Endothelial cell of umbilical vein (primary cell): ENCODE measurements around the gene MS4A10. TPM values are rescaled to one million over a fixed set of nuclear protein-coding genes. Genes with fewer than 3 reads are reported as not detected.

Experiments
- BruUV-seq: library from RNA; stranded (reverse); fragments of 400-500 nt; replicated peaks from 2 replicates; lab custom pipeline; 2021; lab: Mats Ljungman, UMichigan
- CTCF ChIA-PET: fragments of 300-600, 350-600 bp; sonication (Branson Sonifier 250); formaldehyde crosslinking; loops from one replicate; lab custom pipeline; 2021; ENCODE audit warnings: antibody characterized with exemption, inconsistent platforms; lab: Charles Lee
- POLR2A ChIA-PET: fragments of 300-600, 350-600 bp; sonication (Branson Sonifier 250); formaldehyde crosslinking; loops from one replicate; lab custom pipeline; 2021; ENCODE audit warnings: antibody characterized with exemption, inconsistent platforms; lab: Charles Lee
- DNase-seq: peaks from one replicate; pipeline ENCODE4 v3.0.0-alpha.2; 2011; ENCODE audit warnings: low read depth, low spot score
- FAIRE-seq: peaks from 2 replicates; lab custom pipeline; 2011; peaks lifted over from hg19 to GRCh38; lab: Jason Lieb, UNC
- H2AFZ ChIP-seq: 2 replicates; pipeline ENCODE4 v1.6.0; 2012; ENCODE audit warnings: low read depth, low read length, control low read depth, inconsistent platforms
- H3K27ac ChIP-seq: 2 replicates; pipeline ENCODE4 v1.5.1; 2011; ENCODE audit warnings: low read depth, mild to moderate bottlenecking, control low read depth, low read length, moderate library complexity; ENCODE audit not compliant: insufficient read depth
- H3K27me3 ChIP-seq, 2 experiments: 2 replicates each; pipeline versions ENCODE4 v1.6.0 to v1.6.1; 2011; ENCODE audit warnings: low read length in 2 of 2, mixed read lengths in 1 of 2; ENCODE audit not compliant: control insufficient read depth in 2 of 2, insufficient read depth in 2 of 2
- H3K36me3 ChIP-seq, 2 experiments: 2 replicates in 1 of 2; 3 replicates in 1 of 2; pipeline ENCODE4 v1.5.1; 2011; ENCODE audit warnings: low read length in 2 of 2, mild to moderate bottlenecking in 1 of 2, moderate library complexity in 1 of 2; ENCODE audit not compliant: control insufficient read depth in 2 of 2, insufficient read depth in 2 of 2; ENCODE audit errors: extremely low read depth in 1 of 2
- H3K4me1 ChIP-seq: 3 replicates; pipeline ENCODE4 v1.5.1; 2011; ENCODE audit warnings: mild to moderate bottlenecking, low read length; ENCODE audit not compliant: control insufficient read depth, insufficient read depth; ENCODE audit errors: extremely low read depth
- H3K4me2 ChIP-seq: 2 replicates; pipeline ENCODE4 v1.6.1; 2011; ENCODE audit warnings: low read length, control low read depth, mixed read lengths; ENCODE audit not compliant: insufficient read depth
- H3K4me3 ChIP-seq, 3 experiments: fragments of 200-600 bp in 1 of 3; sonication (generic), shearing (Covaris generic) in 1 of 3; replicated peaks in 1 of 3; 2 replicates each; pipeline ENCODE4 v1.5.1; 2011 to 2016; ENCODE audit warnings: control low read depth in 3 of 3, low read length in 3 of 3, mild to moderate bottlenecking in 2 of 3, inconsistent platforms in 1 of 3, low read depth in 1 of 3, moderate library complexity in 1 of 3; ENCODE audit not compliant: insufficient read depth in 1 of 3
- H3K79me2 ChIP-seq: 2 replicates; pipeline ENCODE4 v1.6.0; 2012; ENCODE audit warnings: low read length, inconsistent platforms; ENCODE audit not compliant: control insufficient read depth, insufficient read depth
- H3K9ac ChIP-seq: replicated peaks from 2 replicates; pipeline ENCODE3; 2011; ENCODE audit warnings: low read length, control low read depth; ENCODE audit not compliant: insufficient read depth; ENCODE audit errors: extremely low read depth
- H3K9me1 ChIP-seq: replicated peaks from 3 replicates; pipeline ENCODE4 v1.6.0; 2011; ENCODE audit warnings: mild to moderate bottlenecking, low read length; ENCODE audit not compliant: control insufficient read depth, insufficient read depth; ENCODE audit errors: extremely low read depth
- H3K9me3 ChIP-seq: replicated peaks from 2 replicates; pipeline ENCODE4 v1.5.1; 2012; ENCODE audit warnings: low read length, inconsistent platforms; ENCODE audit not compliant: control insufficient read depth, insufficient read depth
- H4K20me1 ChIP-seq: replicated peaks from 2 replicates; pipeline ENCODE3; 2011; ENCODE audit warnings: mild to moderate bottlenecking, low read length; ENCODE audit not compliant: control insufficient read depth, insufficient read depth; ENCODE audit errors: extremely low read depth
- EZH2 ChIP-seq: IDR thresholded peaks from 2 replicates; pipeline ENCODE4 v1.6.1; 2012; ENCODE audit warnings: borderline replicate concordance, low read depth, mild to moderate bottlenecking, moderate library complexity, low read length, inconsistent platforms; ENCODE audit not compliant: severe bottlenecking
- FOS ChIP-seq: IDR thresholded peaks from 2 replicates; pipeline ENCODE4 v1.6.1; 2011; ENCODE audit warnings: mild to moderate bottlenecking, low read length, moderate library complexity, borderline replicate concordance; ENCODE audit not compliant: insufficient read depth
- GATA2 ChIP-seq: IDR thresholded peaks from 2 replicates; pipeline ENCODE4 v1.7.0; 2011; ENCODE audit warnings: low read depth, mild to moderate bottlenecking, moderate library complexity, mixed read lengths, low read length; ENCODE audit not compliant: insufficient read length, insufficient read depth
- JUN ChIP-seq: IDR thresholded peaks from 2 replicates; pipeline ENCODE4 v1.6.1; 2011; ENCODE audit warnings: borderline replicate concordance, low read depth; ENCODE audit not compliant: insufficient read length, insufficient read depth
- MYC ChIP-seq: IDR thresholded peaks from one replicate; pipeline ENCODE4 v1.6.1; 2011; ENCODE audit warnings: mild to moderate bottlenecking, low read depth, low read length
- POLR2A ChIP-seq: IDR thresholded peaks from 2 replicates; pipeline ENCODE4 v1.6.1; 2012; ENCODE audit warnings: low read depth, mild to moderate bottlenecking, control low read depth, low read length
- POLR2AphosphoS5 ChIP-seq: IDR thresholded peaks from 2 replicates; pipeline ENCODE4 v1.6.1; 2012; ENCODE audit warnings: low read depth, mild to moderate bottlenecking, control low read depth, low read length, moderate library complexity; ENCODE audit not compliant: insufficient read depth
- dilution Hi-C: fragments of 300-500 bp; cut with MboI; formaldehyde crosslinking; loops from one replicate; pipeline ENCODE4 v1.15.0; 2019; ENCODE audit warnings: low sequenced_read_pairs; ENCODE audit not compliant: extremely low pct_ligation_motif_present
- intact Hi-C: fragments of 100-400 bp; cut with micrococcal nuclease; formaldehyde crosslinking; loops from one replicate; pipeline ENCODE4 v1.10.0; 2022
- polyA plus RNA-seq, 4 experiments: library from polyadenylated mRNA; depleted of rRNA in 3 of 4; stranded (reverse) in 3 of 4; unstranded in 1 of 4; fragments of >200 nt; gene quantifications; 2 replicates each; pipeline versions ENCODE4 v1.2.1 to v1.2.3, GENCODE V29; 2011 to 2012; ENCODE audit warnings: missing spikeins in 1 of 4
- total RNA-seq: library from RNA; stranded (reverse); gene quantifications from 2 replicates; pipeline ENCODE4 v1.2.3, GENCODE V29; 2021
- TF ChIP-seq, protein P1 (sequence below), 2 donors: IDR thresholded peaks; 1 replicate in 1 of 2; 2 replicates in 1 of 2; pipeline ENCODE4 v1.5.1; 2011; ENCODE audit warnings: low read length in 2 of 2, mild to moderate bottlenecking in 2 of 2, moderate library complexity in 2 of 2, control low read depth in 1 of 2, inconsistent platforms in 1 of 2, low read depth in 1 of 2; ENCODE audit not compliant: insufficient read depth in 1 of 2; ENCODE audit errors: extremely low read depth in 1 of 2
- TF ChIP-seq, protein P2 (sequence below): IDR thresholded peaks from 2 replicates; pipeline ENCODE4 v1.6.1; 2011; ENCODE audit not compliant: insufficient read depth, insufficient read length

MS4A10 gene
- total and polyA plus RNA-seq, 2 donors (not counting 3 experiments of a cell fraction or from before 2014, with no cell fraction given) = not detected

DNA sequence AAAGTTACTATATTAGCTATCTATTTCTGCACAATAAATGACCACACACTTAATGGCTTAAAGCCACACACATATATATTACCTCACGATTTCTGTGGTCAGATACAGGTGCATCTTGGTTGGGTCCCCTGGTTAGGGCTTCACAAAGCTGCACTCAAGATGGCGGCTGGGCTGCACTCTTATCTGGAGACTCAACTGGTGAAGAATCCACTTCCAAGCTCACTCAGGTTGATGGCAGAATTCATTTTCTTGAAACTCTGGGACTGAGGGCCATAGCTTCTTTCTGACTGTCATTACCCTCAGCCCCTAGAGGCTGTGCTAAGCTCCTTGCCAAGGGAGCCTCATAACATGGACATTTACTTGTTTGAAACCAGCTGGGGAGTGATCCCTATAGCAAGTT, 5.1 kb upstream of the MS4A10 start:
- no peak overlapping the region for H3K4me2 ChIP-seq
- no peaks in the 10 kb centered on the region for H3K9me1 ChIP-seq
- no peaks in the 10 kb centered on the region for H3K79me2 ChIP-seq
- TF ChIP-seq FOS (no peak), EZH2 (no peak), GATA2 (no peak)
- DNase-seq = no peak
- no peaks in the 10 kb centered on the region for H3K36me3 ChIP-seq
- H4K20me1 ChIP-seq = no peaks in the 10 kb centered on the region
- intact Hi-C loops (no loop called here), dilution Hi-C loops (no loop called here)
- no peaks in the 10 kb centered on the region for H3K9me3 ChIP-seq
- no peak for FAIRE-seq
- ChIA-PET POLR2A (no interaction called here), CTCF (interaction anchor here (1.2 to 7.5 kb wide), 4 partner anchors 14 to 119 kb away, joined by 3 to 148 read pairs (median 42); no protein-coding TSS in a partner anchor)
- no peak overlapping the region for H3K27ac ChIP-seq
- no TSS peak for BruUV-seq
- peaks cover 23% of the 10 kb centered on the region for H3K4me1 ChIP-seq
- no peak overlapping the region for H3K9ac ChIP-seq
- H3K4me3 ChIP-seq = no peak overlapping the region
- no peak overlapping the region for H2AFZ ChIP-seq
- H3K27me3 ChIP-seq = no peaks in the 10 kb centered on the region

DNA sequence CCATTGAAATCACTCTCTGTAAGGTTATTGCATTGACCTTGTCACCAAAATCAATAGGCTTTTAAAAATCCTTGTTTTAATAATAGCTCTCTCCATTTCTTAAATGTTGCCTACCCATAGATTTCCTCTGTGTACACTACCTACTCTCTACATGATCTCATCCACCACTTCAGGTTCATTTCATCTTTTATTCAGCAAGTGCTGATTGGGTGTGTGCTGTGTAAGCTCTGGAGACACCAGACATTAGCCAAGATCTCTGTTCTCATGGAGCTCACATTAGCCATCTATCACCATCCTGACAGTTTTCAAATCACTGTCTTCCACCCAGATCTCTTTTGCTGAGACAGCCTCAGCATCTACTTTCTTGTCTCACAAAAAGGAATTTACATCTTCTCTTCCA, 4.4 kb upstream of the MS4A10 start:
- DNase-seq (no peak), FAIRE-seq (no peak)
- H2AFZ ChIP-seq = no peak overlapping the region
- H4K20me1 ChIP-seq = no peaks in the 10 kb centered on the region
- no TSS peak for BruUV-seq
- TF ChIP-seq, protein P1, sequence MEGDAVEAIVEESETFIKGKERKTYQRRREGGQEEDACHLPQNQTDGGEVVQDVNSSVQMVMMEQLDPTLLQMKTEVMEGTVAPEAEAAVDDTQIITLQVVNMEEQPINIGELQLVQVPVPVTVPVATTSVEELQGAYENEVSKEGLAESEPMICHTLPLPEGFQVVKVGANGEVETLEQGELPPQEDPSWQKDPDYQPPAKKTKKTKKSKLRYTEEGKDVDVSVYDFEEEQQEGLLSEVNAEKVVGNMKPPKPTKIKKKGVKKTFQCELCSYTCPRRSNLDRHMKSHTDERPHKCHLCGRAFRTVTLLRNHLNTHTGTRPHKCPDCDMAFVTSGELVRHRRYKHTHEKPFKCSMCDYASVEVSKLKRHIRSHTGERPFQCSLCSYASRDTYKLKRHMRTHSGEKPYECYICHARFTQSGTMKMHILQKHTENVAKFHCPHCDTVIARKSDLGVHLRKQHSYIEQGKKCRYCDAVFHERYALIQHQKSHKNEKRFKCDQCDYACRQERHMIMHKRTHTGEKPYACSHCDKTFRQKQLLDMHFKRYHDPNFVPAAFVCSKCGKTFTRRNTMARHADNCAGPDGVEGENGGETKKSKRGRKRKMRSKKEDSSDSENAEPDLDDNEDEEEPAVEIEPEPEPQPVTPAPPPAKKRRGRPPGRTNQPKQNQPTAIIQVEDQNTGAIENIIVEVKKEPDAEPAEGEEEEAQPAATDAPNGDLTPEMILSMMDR (IDR thresholded peaks at IDR 0.05; ENCODE audit: extremely low read depth in 1 of 2, insufficient read depth in 1 of 2, low read depth in 1 of 2, low read length in 2 of 2) = no peak
- no peak for TF ChIP-seq MYC
- TF ChIP-seq EZH2 = no peak
- TF ChIP-seq, protein P2, sequence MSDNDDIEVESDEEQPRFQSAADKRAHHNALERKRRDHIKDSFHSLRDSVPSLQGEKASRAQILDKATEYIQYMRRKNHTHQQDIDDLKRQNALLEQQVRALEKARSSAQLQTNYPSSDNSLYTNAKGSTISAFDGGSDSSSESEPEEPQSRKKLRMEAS = no peak
- no peak for TF ChIP-seq POLR2AphosphoS5
- no peak for TF ChIP-seq JUN
- TF ChIP-seq GATA2 = no peak
- no peak for TF ChIP-seq FOS
- no peak for TF ChIP-seq POLR2A
- no peaks in the 10 kb centered on the region for H3K9me1 ChIP-seq
- intact Hi-C loops (no loop called here), dilution Hi-C loops (no loop called here)
- POLR2A ChIA-PET = no interaction called here
- no peak overlapping the region for H3K4me2 ChIP-seq
- no peaks in the 10 kb centered on the region for H3K9me3 ChIP-seq
- no peak overlapping the region for H3K9ac ChIP-seq
- H3K27me3 ChIP-seq = no peaks in the 10 kb centered on the region
- H3K27ac ChIP-seq = no peak overlapping the region
- no peak overlapping the region for H3K4me3 ChIP-seq
- H3K36me3 ChIP-seq = no peaks in the 10 kb centered on the region
- H3K4me1 ChIP-seq = peaks cover 20% of the 10 kb centered on the region
- CTCF ChIA-PET = interaction anchor here (1.2 to 7.5 kb wide), 5 partner anchors 13 to 119 kb away, joined by 3 to 148 read pairs (median 9); no protein-coding TSS in a partner anchor
- H3K79me2 ChIP-seq = no peaks in the 10 kb centered on the region
